Measurements from ENCODE around the gene GRIA3.
"Not testable (repeated sequence)": the region's sequence is repeated elsewhere in the genome, so short reads cannot be mapped to it uniquely, and the experiment has no call there.

GRIA3 gene

DNA sequence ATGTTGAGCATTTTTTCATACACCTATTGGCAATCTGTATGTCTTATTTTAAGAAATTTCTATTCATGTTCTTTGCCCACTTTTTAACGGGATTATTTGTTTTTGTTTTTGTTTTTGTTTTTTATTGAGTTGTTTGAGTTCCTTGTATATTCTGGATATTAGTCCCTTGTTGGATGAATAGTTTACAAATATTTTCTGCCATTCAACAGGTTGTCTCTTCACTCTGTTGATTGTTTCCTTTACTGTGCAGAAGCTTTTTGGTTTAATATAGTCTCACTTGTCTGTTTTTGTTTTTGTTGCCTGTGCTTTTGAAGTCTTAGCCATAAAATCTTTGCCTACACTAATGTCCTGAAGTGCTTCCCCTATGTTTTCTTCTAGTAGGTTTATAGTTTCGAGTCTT lies 202.1 kb downstream of the GRIA3 start:
- not testable (repeated sequence) for DNase-seq

- DNase-seq: no peak
Measured at GRCh38 chrX:123392921-123393320, 208.8 kb downstream of the GRIA3 start.

- DNase-seq: no peak
Measured at GRCh38 chrX:123399709-123400108, 215.6 kb downstream of the GRIA3 start.

DNA sequence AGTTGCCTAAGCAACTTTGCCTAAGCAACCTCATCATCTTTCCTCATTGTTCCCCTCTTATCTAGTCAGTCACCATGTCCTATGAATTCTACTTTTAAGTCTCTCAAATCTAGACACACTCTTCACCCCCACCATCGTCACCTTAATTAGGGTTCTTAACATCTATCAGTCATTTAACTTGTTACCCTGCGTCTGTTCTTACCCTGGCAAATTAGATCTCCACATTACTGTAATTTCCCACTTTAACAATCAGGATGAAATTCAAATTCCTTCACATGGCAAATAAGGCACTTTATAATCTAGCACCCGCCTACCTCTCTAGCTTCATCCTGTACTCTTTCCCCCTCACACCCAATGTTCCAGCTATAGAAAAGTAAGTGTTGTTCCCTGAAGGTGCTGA lies 221.2 kb downstream of the GRIA3 start:
- no peak for DNase-seq

DNA sequence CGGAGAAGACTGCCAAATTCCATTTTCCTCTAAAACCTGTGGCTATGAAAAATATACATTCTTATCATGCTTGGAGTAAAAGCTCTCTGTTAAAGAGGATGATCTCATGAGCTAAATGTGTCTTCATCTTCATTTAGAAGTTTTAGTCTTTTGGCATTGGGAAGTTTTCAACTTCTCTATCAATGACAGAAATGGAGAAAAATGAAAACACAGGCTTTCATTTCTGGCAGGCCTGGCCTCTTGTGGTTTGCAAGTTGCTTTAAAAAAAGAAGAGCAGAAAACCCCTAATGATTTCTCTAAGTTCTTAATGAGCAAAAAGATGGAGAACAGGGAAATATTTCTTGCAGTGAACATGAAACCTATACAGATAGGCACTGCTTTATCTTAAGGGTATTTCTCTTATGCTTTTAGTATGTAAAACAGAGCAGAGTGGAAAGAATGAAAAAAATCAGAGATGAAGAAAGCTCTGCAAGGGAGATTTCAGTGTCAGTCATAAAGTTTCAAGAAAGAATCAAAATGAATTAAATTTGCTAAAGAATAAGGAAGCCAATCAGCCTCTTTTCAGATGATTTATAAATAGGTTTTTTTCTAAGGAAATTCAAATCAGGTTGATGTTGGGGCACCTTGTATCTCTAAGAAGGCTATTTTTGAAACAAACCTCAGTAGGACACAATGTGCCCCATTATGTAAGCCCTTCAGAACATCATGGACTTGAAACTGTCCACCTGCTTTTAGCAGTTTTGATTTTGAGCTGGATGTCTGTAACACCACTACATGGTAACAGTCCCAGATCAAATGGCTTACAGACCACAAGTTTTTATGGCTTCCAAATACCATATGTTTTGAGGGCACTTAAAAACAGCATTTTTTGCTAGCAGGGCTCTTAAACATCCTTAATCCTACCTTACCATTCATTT lies 225.0 kb downstream of the GRIA3 start:
- DNase-seq: no peak

GRCh38 chrX:123422875-123423274 lies 238.8 kb downstream of the GRIA3 start:
- DNase-seq: no peak

- DNase-seq: no peak
Measured at GRCh38 chrX:123424546-123424945, 240.5 kb downstream of the GRIA3 start.

- no peak for DNase-seq
Measured at GRCh38 chrX:123425471-123425870, 241.4 kb downstream of the GRIA3 start.

GRCh38 chrX:123425904-123426303 lies 241.8 kb downstream of the GRIA3 start:
- no peak for DNase-seq

DNA sequence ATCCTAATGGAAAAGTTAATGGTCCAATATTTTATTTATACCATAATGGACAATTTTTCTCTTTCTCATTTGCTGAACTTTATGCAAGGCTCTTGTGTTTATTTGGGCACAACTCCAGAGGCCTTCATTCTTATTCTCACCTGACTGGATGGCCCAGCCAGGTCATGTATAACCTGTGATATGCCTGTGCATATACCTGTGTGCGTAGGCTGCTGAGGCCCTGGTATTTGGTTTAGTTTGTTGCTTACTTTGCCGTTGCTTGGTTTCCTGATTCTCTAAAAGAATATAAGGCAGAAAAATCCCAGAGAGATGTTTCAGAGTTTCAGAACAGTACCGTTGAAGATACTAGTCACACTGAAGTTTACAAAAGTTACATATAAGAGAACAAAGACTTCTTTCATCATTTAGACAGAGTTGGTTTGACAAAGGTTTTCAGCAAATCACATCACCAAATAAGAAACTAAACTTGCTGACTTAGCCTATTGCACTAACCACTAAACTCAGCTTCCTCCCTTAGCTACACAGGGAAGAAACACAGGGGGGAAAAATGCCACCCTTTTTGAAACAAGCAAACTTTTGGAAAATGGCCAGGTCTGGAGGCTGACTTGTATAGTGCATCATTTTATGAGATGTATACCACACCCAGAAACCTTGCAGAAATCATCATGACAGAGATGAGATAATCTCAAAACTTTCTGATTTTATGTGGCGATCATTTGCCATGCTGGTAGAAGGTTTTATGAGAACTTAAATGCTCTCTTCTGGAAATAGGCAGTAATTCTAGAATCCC lies 248.5 kb downstream of the GRIA3 start:
- DNase-seq: no peak

- DNase-seq: no peak
Measured at GRCh38 chrX:123436512-123437136, 252.5 kb downstream of the GRIA3 start.

- not testable (repeated sequence) for DNase-seq
Measured at GRCh38 chrX:123439926-123440325, 255.8 kb downstream of the GRIA3 start.

DNA sequence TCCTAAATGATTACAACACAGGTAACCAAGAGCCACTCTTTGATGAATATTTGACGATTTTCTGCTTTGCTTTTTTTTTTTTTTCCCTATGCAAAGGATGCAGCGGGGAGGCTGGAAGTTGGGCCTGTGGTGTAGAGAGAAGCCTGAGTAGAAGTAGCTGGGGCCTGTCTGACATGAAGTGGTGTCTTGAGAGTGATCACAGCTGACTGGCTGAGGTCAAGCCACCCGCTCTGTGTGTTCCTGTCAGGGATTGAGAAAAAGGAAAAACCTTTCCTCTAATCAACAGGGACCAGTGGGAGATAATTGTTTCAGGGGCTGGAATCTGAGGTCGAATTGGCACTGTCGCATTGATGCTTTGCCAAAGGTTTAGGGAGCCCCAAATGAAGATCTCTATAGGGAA lies 258.7 kb downstream of the GRIA3 start:
- no peak for DNase-seq

GRCh38 chrX:123447506-123447905 lies 263.4 kb downstream of the GRIA3 start:
- DNase-seq: no peak

DNA sequence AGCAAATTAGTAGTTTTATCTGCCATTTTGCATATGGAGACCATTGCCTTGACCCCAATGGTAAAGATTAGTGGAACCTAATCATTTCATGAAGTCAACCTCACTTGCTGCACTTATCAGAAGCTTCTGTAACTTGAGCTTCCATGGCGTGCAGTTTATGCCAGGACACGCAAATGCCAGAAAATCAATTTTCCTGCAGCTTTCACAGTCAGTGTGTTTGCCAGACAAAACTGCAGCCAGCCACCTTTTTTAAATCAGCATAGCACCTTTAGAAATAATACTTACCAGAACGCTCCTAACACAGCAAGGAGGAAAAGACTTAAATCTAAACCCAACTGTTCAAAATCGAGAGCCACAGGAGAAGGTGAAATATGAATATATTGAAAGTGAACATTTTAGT lies 265.3 kb downstream of the GRIA3 start:
- DNase-seq: no peak

- no peak for DNase-seq
Measured at GRCh38 chrX:123450222-123450621, 266.1 kb downstream of the GRIA3 start.

- no peak for DNase-seq
Measured at GRCh38 chrX:123454712-123455431, 270.8 kb downstream of the GRIA3 start.

DNA sequence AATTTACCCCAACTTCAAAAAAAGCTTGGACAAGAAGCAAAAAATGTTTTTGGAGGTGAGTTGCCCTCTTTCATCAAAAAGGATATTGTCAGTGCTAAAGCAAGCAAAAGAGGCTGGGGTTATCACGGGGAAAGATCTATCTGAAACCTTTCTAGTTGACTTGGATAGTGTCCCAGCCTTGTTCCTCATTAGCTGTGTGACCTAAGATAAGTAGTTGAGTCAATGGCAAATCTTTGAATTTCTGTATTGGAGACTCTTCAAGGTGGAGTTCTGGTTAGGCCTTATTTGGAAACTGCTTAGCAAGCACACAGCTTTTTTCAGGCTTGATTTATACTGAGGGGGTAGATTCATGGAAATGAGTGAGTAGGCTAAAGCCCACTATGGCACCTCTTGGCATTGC lies 271.6 kb downstream of the GRIA3 start:
- no peak for DNase-seq

- DNase-seq: no peak
Measured at GRCh38 chrX:123464709-123465108, 280.6 kb downstream of the GRIA3 start.

DNA sequence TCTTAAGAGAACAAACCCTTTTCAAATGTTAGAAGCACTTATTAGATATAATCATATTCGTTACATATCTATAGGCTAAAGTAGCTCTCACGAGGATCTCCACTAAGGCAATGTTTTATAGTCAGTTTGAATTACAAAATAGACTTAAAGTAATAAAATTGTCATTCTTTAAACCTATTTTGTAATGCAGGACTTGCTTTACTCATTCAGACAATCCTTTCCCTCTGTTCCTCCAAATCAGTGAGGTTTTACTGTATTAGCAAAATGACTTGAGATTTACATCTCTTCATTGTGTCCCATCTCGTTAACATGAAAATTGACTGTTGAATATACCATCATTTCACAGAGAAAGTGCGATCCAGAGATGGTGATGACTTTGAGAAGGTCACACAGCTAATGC lies 284.4 kb downstream of the GRIA3 start:
- DNase-seq: no peak

DNA sequence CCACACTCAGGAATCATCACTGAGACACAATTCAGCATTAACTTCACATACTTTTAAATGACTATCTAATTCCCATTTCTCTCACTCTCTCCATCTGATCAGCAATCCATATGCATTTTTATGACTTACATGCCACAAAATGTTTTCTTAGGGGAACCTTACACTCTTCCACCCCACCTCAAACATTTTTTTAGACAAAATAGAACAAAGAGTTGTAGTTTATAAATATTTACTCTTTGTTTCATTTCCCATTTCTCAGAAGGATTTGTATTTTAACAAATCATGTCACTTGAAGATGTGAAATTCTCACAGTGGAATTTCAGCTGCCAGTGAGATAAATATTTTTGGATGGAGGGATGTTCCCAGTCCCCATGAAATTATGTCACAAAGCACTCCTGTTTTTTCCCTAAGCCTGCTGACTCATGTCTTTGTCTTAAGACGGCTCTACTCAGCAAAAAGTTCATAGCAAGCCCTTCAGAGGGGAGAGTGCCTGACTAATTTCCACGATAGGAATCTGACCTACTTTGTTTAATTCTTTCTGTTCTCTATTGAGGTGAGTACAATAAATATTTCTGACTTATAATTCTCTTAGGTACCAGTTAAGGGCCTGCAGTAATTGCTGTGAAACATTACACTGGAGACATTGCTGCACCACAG lies 291.1 kb downstream of the GRIA3 start:
- DNase-seq: no peak

DNA sequence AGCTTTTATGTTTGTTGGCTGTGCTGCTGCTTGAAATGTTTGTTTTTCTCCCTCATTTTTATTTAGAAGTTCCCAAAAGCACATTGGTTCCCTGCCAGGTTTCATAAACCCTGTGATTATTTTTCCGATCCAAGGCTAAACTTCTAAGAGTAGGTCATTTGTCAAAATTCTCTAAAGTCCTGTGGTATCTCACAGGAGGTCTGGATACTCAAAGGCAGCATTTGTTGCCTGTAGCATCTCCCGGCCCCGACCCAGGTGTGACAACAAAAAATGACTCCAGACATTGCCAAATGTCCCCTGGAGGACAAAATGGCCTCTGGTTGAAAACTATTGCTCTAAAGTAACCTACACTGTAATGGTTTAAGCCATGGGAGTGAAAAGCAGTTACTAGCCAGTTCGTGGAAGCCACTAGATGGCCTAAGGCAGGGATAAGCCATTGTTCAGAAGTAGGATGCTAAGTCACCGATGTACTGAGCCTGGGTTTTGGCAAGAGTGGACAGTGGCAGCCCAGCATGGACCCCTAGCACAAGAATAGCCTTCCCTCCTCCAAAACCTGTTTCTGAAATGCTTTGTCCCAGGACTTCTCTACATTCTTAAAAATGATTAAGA lies 292.6 kb downstream of the GRIA3 start:
- no peak for DNase-seq
